COR-L47 (cell line): ENCODE data around the gene LRRN2.
A peak's percentile ranks its signal among the peaks of the same experiment; 100 is the strongest.
"Not testable (repeated sequence)": the region's sequence is repeated elsewhere in the genome, so short reads cannot be mapped to it uniquely, and the experiment has no call there.

ENCODE experiments used
- DNase-seq: peaks from one replicate; lab custom pipeline; 2025; lab: John Stamatoyannopoulos, UW

LRRN2 gene

DNA sequence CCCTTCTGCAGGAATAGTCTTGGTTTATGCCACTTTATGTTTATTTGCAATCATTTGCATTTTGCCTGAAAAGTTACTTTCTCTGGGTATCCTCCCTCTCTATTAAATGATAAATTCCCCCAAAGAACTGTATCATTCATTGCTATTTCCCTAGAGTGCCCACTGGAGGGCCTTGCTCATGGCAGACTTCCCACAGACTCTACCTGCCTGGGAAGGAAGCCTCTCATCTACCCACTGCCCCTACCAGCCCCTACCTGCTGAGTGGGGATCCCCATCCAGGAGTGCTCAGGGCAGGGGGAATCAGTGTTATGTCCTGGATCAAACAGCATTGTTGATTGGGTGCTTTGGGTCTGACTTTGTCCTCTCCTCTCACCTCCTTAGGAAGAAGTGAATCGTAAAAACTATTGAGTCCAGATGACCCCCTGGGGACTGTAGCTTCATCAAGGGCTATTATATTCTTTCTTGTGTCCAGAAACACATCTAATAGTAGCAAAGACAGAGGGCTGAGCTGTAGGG lies 6.8 kb upstream of the LRRN2 start:
- no peak for DNase-seq

DNA sequence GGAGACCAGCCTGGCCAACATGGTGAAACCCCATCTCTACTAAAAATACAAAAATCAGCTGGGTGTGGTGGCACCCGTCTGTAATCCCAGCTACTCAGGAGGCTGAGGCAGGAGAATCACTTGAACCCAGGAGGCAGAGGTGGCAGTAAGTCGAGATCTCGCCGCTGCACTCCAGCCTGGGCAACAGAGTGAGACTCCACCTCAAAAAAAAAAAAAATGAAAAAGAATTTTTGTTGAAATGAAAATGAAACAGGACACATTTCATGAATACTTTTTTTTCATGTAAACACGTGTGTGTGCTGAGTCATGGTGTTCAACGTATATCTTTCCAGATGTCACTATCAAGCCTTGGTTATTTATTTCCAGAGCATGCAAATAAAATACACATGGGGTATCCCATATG lies 5.8 kb upstream of the LRRN2 start:
- DNase-seq: not testable (repeated sequence)

DNA sequence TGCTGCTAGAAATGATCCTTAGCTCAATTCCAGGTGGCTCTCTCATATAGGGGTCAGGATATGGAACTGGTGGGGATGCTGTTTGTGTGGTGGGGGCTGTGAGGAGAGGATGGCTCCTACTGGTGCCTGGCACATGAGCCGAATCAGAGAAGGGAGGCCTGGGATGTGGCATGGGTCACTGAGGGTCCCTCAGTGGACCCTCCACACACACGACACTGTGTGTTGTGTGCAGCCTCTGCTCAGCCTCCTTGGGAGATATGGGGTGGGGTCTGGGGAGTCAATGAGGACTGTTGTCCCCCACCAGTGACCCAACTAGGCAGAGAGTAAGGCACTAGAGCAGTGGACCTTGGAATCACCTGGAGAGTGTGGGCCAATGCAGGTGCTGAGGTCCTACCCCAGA lies 3.2 kb upstream of the LRRN2 start:
- DNase-seq: no peak

DNA sequence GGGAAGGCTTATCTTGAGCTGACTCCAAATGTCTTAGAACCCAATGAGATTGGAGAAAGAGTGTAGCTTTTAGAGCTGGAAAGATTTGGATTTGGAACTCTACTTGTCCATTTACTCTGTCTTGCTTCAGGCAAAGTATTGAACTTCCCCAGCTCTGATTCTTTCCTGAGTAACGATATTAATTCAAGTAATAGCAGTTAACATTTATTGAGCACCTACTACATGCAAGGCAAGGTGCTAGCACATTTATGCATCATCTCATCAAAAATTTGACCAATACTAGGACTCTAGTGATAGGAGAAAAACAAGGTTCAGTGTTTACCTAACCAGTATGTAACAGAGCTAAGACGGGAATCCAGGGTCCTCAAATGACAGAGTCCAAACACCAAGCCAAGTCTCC lies 2.5 kb upstream of the LRRN2 start:
- DNase-seq: no peak

DNA sequence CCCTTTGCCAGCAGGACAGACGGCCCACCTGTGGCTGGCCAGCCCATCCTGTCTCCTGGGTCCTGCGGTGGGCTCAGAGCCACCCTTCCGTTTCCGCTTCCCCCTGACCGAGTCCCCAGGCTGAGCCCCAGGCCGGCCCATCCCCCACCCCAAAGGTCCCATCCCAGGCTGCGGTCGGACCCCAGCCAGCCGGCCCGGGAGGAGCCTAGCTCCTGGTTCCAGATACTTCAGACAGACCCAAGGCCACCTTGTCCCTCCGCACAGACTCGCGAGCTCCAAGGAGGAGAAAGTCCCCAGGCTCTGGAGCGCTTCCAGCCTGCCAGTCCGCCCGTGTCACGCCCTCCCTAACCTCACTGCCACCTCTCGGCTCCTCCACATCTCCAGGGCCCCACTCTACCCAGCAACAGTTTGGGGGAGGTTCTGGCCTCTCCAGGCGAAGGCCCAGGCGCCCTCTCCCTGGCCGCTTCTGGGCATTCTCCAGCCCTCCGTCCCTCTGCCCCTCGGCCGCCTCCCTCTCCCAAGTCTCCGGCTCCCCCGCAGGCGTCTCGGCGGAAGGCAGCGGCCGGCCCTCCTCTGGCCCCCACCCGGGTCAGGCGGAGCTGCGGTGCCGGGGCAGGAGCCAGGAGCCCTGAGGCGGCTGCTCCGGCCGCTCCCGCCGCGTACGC lies 835 bp downstream of the LRRN2 start:
- no peak for DNase-seq

DNA sequence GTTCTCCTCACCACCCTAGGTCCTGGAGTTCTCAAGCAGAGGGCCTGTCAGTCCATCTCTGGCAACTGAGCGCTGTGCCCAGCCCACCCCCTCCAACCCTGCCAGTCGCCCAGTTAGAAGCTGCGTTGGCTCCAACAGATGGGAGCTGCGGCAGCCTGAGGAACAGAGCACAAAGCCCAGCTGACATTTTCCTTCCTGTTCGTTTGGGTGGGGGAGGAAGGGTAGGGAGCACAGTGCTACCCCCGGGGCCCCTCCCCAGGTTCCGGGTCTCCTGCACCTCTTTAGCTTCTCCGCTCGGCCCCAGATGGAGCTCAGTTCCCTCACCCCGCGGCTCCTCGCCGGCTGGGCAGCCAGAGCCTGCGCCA lies 1.4 kb downstream of the LRRN2 start:
- DNase-seq: no peak

DNA sequence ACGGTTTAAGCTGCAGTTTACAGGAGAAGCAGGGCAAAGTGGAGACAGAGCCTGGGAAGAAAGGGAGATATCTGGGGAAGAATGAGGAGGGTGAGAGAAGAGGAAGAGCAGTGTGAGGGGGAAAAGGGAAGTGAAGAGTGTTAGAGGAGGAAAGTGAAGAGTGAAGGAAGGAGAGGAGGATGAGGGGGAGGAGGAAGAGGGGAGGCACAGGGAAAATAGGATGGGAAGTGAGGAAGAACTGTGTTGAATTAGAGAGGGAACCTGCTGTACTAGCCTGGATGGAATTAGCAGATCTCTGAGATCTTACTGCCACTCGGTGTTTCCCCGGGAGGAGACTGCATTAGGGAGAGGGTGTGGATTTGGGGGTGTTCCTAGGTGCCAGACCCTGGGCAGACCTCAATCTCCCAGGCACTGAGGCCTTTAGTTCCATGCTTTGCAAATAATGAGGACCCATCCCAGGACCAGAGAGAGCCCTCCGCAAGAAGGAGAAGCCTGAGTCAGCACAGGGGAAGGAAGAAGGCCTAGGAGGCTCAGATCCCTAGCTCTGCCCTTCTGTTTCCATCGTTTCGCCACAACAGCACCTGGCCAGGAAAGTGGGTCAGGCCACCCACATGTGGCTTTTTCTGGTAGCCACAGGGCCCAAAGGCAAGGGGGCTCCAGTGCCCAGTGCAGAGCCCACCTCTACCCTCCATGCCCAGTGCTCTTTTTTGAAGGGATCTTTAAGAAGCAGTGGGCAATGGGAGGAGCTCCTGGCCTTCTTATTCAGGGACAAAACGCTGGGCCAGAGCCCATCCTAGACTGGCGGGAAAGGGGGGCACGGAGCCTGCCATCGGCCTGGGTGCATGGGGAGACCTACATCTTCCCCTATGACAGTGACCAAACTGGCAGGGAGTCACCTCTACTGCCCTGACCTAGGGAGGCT lies 2.0 kb downstream of the LRRN2 start:
- DNase-seq: no peak

DNA sequence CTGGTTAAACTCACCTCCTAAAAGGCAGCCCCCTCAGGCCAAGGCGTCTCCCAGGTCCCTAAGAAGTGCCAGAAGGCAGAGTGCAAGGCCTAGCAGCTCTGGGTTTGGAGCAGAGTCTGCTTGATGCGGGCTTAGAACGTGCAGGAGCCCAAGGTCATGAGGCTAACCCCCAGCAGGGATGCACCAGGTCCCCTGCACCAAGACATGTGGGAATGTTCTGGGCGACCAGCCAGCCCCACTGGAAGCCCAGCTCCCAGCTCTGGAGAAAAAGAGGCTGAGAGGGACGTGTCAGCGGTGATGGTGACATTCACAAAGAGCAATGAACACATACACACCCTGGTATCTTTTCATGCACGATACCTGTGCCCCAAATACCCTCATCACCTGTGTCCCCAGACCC lies 5.1 kb downstream of the LRRN2 start:
- no peak for DNase-seq

DNA sequence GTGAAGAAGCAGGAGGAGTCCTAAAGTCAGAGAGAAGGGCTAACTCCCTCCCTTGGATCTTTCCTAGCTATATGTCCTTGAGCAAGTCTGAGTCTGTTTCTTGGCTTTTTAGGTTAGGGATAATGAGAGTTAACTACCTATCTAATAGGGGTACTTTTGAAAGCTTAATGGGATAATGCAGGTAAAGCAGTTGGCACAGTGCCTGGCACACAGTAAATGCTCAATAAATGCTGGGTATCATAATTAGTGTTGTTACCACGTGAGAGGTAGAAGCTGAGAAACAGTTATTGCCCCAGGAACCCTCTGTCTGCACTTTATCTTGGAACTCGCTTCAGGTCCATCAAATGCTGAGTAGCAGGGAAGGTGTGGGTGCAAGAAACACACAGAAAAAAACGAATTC lies 5.5 kb downstream of the LRRN2 start:
- no peak for DNase-seq

DNA sequence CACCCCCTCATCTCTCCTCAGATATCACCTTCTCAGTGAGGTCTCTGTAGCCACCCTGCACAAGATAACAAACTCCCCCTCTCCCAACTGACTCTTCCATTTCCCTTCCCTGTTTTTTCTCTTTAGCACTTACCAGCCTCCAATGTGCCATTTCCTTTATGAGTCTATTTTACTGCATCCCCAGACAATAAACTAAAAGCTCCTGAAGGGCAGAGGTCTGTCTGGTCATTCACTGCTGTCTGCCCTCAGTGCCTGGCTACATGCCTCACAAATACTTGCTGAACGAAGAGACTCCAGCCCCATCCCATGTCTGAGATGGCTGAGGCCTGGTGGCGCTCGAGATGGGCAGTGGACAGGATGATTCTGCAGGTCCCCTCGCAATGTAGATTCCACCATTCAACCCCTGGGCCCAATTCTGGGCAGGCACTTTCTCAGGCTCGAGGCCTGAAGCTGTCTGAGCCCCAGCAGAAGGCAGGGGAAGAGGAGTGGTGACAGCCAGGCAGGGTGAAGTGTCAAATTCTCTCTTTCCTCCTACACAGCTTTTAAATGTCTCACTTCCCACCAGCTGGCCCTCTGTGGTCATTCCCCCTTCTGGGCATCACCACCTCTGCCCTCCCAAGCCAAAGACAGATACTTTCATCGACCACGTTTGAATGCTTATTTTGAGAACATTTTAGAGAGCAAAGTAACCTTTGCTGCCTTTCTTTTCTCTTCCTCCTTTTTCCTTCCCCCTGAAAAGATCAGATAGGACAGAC lies 6.6 kb downstream of the LRRN2 start:
- no peak for DNase-seq

DNA sequence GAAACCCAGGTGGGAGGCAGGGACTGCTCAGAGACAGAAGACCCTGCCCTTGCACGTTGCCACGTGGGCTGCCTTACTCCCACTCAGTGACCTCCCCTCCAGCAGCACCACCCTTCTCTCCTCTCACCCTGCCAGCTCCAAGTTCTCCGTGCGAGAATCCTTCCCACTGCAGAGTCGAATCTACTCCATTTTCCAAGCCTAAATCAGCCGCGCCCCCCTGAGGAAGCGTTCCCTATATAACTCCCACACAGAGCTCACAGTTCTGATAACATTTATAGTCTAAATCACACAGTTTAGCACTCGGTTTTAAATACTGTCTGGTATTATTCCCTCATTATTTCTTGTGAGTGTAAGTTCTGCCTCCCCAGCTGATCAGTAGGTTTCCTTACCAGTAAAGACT lies 7.7 kb downstream of the LRRN2 start:
- DNase-seq: no peak

DNA sequence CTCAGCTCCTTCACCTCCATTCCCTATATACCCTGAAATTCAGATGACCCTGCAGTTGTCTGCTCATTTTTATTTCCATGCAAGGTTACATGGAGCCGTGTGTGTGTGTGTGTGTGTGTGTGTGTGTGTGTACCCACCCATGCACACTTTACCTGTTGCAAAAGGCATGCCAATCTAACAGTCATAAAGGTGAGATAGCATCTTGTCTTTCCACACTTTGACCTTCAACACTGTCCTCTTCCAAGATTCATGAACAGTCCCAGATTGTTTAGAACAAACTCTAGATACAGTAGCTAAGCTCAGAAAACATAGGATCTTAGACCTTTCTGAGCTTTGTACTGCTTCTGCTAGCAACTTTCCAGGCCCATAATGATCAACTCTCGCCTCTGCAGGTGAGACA lies 9.5 kb downstream of the LRRN2 start:
- no peak for DNase-seq

DNA sequence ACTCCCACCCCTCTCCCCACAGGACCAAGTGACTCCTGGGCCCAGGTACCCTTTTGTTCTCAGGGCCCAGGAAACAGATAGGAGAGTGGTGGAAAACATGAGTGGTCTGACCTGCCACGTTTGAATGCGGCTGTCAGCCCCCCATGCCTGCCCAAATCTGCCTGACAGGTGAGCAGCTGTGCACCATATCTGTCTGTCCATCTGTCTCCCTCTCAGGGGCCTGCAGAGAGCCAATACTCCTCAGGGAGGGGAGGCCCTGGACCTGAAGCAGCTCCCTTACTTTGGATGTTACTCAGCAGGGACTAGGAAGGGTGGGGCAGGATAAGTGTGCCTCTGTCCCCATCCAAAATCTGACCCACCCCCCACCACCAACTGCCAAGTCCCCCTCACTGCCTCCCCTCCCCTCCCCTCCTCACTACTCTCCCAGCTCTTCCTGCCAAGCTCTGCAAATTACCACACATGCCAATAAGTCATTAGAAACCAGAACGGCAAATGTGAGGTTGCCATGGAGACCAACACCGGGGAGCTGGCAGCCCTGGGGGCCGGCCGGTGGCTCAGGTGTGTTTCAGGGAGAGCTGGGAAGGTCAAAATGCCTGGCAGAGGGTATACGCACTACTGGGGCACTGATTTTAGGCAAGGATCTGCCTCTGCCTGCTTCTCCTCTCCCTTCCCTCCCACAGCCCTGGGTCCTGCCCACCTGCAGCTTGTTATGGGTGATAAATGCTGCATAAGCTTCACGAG lies 11.5 kb downstream of the LRRN2 start:
- DNase-seq: peak; percentile 89

DNA sequence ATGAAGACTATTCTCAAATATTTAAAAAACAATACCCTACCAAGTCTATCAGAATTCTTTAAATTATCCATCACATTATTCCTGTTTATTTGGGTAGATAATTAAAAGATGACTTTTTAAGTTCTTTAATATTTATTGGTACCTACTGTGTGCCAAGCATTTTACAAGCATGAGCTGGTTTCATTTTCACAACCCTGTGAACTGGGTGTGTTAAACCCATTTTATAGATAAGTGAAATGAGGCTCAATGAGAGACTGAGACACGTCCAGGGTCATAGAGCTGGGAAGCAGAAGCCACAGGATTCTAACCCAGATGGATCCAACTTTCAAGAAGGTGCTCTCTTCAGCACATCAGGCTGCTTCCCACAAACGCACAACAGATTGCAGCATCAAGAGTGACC lies 12.3 kb downstream of the LRRN2 start:
- no peak for DNase-seq

DNA sequence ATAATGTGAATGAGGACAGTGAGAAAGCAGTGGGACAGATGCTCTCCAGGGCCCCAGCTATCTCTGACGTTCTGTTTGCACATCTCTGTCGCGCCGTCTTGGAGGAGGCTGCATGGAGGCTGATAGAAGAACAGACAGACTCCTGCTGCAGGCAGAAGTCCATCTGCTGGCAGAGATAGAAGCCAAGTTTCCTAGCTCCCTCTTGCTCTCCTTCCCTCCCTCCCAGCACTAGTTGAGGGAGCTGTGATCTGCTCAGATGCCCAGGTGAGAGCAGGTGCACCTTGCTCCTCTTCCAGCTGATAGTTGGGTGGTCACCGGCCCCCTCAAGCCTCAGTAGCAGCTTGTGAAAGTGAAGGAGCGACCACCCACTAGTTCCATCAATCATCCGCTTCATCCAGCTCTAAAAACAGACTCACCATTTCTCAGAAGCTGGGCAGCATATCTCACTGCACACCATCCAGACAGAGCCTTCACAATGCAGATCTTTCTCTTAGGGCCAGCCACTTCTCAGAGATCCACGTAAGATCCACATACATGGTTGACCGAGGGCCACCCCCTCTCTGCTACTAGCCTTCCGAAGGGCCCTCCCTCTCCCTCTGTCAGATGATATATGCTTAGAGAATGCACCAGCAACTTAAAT lies 12.9 kb downstream of the LRRN2 start:
- DNase-seq: no peak

DNA sequence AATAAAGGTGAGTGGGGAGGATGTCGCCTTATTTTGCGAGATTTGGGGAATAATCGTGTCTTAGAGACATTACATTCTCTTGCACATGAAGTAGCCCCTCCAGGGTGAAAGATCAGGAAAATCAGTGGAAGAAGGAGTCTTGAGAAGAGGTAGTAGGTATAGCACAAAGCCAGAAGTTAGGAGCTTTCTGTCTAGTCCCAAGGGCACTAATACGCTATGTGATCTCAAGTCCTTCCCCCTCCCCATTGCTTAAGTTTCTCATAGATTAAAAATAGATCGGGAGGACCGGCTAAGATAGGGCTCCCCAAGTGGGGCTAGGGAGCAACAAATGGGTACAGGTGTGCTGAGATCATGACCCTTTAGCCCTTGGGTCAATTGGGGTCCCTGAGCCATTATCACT lies 13.5 kb downstream of the LRRN2 start:
- DNase-seq: no peak

DNA sequence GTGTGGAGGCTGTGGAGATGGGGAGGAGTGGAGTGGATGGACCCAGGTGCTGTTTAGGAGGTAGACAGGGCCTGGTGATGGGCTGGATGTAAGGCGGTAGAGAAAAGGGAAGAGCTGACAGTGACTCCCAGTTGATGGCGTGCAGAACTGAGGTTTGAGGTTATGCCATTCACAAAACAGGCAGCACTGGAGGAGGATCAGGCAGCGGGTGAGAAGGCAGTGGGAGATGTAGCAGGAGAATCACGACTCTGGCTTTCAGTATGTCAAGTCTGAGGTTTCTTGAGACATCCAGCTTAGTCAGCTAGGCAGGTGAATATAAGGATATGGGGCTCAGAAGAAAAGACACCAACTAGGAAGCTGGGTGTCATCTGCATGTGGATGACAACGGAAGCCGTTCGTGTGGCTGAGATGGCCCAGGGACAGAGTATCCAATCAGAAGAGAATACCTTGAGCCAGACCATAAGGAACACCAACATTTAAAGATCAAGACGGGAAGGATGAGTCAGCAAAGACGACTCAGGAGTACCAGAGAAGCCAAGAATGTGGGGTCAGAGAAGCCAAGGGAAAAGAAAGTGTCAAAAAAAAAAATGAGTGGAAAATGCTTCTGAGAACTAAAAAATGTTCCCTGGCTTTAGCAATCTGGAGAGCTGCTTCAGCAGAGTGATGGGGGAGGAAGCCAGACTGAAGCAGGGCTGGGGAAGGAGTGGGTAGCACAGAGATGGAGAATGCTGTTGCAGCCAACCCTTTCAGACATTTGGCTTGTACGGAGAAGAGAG lies 15.2 kb downstream of the LRRN2 start:
- no peak for DNase-seq

DNA sequence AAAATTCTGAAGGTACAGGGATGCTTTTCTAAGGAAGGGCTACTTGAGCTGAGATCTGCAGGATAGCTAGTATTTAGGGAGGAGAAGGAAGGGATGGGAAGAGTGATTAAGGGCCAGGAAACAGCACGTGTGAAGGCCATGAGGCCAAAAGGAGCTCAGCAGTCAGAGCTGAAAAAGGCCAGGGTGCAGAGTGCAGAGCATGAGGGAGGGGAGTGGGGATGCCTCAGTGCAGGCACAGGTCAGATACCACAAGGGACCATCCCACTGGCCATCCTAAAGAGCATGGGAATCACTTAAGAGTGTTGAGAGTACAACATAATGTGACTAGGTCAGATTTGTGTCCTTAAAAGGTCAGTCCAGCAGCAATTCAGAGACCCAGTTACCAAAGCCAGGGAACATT lies 16.0 kb downstream of the LRRN2 start:
- no peak for DNase-seq

DNA sequence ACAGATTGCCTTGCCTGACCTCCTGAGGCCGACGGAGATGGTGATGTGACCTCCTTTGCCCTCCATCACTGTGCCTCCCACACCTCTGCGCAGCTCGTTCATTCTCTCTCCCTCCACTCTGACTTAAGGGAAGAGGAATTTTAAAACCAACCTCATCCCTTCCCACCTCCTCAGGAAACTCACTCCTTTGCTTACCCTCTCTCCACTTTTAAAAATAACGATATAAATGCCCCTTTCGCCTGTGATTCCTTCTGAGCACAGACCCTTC lies 21.2 kb downstream of the LRRN2 start:
- DNase-seq: no peak

DNA sequence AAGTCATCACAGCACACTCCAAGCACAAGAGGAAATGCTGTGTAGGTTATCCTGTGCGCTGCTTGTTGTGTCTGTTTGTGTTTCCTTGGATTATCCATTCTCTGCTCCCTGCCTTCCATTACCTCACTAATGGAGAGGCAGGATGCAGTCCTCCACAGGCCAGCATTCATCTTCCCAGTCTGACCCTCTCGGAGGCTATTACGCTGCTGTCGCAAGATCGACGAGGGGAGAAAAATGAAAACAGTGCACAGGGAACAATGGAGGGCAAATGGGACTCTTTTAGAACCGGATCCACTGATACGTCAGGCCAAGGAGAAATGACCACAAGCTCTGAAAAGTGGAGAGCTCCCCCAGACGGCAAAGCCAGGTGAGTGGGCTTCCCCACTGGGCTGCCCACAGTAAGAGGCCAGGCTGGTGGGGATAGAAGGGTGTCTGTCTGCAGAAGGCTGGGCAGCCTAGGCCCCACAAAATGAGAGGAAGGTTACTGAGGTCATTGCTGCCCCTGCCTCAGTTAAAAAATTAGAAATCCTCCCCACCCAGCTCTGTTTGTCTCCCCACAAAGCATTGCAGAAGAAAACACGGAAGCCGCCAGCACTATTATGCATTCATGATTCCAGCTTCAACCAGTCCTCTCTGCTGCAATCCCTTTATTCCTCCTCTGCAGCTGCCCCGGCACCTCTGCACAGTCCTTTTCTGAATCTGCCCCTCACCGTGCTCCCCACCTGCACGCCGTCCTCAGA lies 21.7 kb downstream of the LRRN2 start:
- DNase-seq: no peak
